GM13977 (cell line): ENCODE data around the gene CCDC116.
"Not testable (repeated sequence)": the region's sequence is repeated elsewhere in the genome, so short reads cannot be mapped to it uniquely, and the experiment has no call there.

Source experiments
- DNase-seq: peaks from one replicate; pipeline ENCODE4 v3.0.0; 2012; ENCODE audit warnings: low spot score
- in situ Hi-C: fragments of 300-500 bp; cut with MboI; formaldehyde crosslinking; loops from one replicate; pipeline ENCODE4 v1.12.0; 2022; ENCODE audit warnings: low sequenced_read_pairs, low pct_unique_long_range_greater_than_20kb, mixed read lengths, inconsistent platforms; ENCODE audit not compliant: unreplicated experiment
- TF ChIP-seq, protein P1 (sequence below): IDR thresholded peaks from 2 replicates; pipeline ENCODE4 v1.5.1; 2012; ENCODE audit warnings: mild to moderate bottlenecking, control low read depth; ENCODE audit not compliant: insufficient read depth; ENCODE audit errors: extremely low read depth, missing control alignments

CCDC116 gene

DNA sequence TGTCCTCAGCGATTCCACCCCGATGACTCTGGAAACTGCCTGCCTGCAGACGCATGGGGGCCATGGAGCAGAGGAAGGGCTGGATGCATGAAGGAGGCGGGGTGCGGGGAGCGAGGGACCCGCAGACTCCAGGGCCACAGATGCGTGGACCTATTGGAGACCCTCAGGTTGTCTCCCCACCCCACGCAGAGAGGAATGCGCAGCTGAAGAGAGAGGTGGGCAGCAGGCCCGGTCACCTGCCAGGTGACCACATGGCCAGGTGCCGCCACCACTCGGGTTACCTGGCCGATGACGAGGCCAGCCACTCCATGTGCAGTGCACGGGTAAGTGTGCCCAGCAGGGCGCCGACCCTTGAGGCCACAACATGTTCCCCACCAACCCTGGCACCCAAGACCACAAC lies 371 bp downstream of the CCDC116 start:
- TF ChIP-seq, protein P1, sequence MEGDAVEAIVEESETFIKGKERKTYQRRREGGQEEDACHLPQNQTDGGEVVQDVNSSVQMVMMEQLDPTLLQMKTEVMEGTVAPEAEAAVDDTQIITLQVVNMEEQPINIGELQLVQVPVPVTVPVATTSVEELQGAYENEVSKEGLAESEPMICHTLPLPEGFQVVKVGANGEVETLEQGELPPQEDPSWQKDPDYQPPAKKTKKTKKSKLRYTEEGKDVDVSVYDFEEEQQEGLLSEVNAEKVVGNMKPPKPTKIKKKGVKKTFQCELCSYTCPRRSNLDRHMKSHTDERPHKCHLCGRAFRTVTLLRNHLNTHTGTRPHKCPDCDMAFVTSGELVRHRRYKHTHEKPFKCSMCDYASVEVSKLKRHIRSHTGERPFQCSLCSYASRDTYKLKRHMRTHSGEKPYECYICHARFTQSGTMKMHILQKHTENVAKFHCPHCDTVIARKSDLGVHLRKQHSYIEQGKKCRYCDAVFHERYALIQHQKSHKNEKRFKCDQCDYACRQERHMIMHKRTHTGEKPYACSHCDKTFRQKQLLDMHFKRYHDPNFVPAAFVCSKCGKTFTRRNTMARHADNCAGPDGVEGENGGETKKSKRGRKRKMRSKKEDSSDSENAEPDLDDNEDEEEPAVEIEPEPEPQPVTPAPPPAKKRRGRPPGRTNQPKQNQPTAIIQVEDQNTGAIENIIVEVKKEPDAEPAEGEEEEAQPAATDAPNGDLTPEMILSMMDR = no peak
- in situ Hi-C loops = no loop called here
- DNase-seq = no peak

DNA sequence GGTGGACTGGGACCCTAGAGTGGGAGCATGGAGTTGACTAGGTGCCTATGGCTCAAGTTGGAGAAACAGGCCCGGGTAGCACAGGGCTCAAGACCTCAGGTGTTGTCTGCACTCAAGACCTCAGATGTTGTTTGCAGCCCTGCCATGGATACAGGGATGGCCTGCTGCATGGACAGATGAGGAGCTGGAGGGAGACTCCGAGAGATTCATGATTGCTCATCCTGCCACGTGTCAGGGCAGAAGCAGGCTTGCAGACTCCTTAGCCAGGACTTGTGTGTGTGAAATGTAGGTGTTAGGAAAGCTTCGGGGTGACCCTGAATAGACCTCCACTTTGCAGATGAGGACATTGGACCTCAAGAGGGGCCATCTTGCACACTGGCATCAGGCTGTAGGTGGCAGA lies 921 bp downstream of the CCDC116 start:
- in situ Hi-C loops = no loop called here
- TF ChIP-seq, protein P1 = no peak
- DNase-seq = no peak

DNA sequence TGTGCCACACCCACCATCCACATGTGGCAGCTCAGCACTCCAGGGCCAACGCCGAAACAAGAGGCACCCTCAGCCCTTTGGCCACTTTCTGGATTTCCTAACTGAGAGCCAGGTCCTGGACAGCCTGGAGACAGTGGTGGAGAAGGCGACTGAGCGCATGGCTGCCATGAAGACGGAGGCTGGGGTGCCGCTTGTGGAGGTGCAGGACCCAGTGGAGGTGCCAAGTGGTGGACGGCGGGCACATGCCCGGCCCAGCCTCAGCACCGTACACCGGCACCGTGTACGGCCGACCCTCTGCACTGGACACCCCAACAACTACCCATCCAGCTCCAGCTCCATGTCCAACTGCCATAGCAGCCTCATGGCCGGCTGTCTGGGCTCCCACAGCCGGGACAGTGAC lies 1.5 kb downstream of the CCDC116 start:
- in situ Hi-C loops = no loop called here
- DNase-seq = no peak
- TF ChIP-seq, protein P1 = no peak

DNA sequence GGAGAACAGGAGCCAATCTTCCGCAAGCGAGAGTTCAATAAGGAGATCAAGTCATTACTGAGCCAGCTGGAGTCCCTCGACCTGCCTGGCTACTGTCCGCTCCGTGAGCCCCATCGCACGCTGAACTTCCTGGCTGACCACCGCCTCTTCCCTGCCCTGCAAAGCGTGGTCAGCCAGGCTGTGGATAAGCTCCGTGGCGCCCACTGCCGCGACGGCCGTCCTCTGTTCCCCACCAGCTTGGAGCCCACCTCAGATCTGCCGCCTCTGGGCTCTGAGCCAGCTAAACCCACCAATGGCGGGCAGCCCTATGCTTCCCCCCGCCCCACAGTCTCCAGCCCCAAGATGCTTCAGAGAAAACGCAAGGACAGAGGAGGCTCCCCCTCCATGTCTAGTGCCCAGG lies 2.3 kb downstream of the CCDC116 start:
- in situ Hi-C loops = no loop called here
- TF ChIP-seq, protein P1 = no peak
- no peak for DNase-seq

DNA sequence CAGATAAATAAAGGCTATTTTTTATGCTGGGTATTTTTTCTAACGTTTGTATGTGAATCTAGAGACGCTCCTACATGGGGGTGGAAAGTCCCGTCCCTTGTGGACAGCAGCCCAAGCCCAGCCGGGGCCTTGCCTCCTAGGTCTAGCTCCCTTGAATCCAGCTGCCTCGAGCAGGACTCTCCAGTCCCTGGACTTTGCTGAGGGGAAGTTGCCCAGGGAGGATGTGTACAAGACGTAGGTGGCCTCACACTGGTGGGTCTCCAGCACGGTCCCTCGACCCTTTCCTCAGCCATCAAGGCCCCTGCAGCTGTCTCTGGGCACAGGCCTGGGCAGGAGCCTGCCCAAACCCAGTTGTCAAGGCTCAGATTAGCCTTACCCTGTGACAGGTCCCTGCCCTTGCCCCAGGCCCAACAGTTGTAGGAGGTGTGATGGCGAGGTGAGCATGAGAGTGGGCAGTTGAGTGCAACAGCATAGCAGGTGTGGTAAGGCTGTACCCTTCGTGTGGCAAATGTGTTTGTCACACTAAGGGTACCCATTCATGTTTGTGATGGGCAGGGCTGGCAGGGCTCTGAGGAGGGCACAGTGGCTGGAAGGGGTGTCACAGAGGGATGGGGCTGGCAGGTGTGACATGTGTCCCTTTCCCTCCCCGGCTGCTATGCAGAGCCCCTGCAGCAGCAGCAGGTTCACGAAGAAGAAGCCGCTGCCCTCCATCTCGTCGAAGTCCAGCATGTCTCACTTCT lies 3.4 kb downstream of the CCDC116 start:
- in situ Hi-C loops = no loop called here
- TF ChIP-seq, protein P1 = no peak
- no peak for DNase-seq

DNA sequence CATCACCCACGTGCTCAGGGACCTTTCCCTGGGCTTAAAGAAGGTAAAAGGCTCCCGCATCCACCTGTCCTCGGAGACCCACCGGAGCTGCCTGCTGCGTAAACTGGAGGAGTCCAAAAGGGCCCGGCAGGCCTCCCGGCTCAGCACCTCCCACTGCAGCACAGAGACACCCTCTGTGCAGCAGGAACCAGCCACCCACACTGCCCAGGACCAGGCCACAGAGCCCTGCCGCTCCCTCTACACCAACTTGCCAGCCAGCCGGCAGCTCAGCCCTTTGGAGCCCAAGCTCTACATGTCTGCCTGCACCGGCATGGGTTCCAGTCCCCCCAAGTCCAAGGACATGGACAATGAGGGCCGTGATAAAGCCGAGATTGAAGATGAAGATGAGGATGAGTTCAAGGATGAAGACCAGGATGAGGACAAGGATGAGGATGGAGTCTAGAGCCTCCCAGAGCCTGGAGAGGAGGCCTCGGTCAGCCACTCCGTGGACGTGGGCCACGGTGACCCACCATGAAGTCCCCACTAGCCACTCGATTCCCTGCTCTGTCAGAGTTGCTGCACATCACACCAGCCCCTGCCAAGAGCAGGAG lies 4.2 kb downstream of the CCDC116 start:
- no peak for DNase-seq
- in situ Hi-C loops = no loop called here
- TF ChIP-seq, protein P1 = no peak

DNA sequence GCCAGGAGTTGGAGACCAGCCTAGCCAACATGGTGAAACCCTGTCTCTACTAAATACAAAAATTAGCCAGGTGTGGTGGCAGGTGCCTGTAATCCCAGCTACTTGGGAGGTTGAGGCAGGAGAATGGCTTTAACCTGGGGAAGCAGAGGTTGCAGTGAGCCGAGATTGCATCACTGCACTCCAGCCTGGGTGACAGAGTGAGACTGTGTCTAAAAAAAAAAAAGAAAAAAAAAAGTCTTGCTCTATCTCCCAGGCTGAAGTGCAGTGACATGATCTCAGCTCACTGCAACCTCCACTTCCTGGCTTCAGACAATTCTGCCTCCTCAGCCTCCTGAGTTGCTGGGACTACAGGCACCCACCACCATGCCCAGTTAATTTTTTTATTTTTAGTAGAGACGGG lies 4.9 kb downstream of the CCDC116 start:
- DNase-seq, in situ Hi-C loops: not testable (repeated sequence)
